ENCODE measurements around the gene NR2E3. TPM values are rescaled to one million over a fixed set of nuclear protein-coding genes. Genes with fewer than 3 reads are reported as not detected.

NR2E3 gene
- total RNA-seq, 4 donors from 2014 or later, result not detected

GRCh38 chr15:71807691-71808091 is 2.7 kb upstream of the NR2E3 start:
- WGBS, 2 donors, result 59 to 65% methylated on average over 4 of the region's 4 CpGs
- H3K4me3 ChIP-seq (ENCODE audit: low read depth, poor library complexity, severe bottlenecking), result no peak overlapping the region
- no peak for DNase-seq (ENCODE audit: low spot score in 2 of 2)
- TF ChIP-seq CTCF (IDR thresholded peaks at IDR 0.05) (no peak), POLR2A (IDR thresholded peaks at IDR 0.05) (no peak)
- intact Hi-C loops (cut with DNase I; ENCODE audit: low total_unique reads), result no loop called here

- DNase-seq (ENCODE audit: low spot score in 2 of 2), result no peak
- TF ChIP-seq CTCF (IDR thresholded peaks at IDR 0.05), result no peak
- no peak for TF ChIP-seq POLR2A (IDR thresholded peaks at IDR 0.05)
- intact Hi-C loops (cut with DNase I; ENCODE audit: low total_unique reads), result no loop called here
- H3K4me3 ChIP-seq (ENCODE audit: low read depth, poor library complexity, severe bottlenecking), result no peak overlapping the region
- WGBS, 2 donors, result 85 to 88% methylated on average over 18 of the region's 18 CpGs
These were observed 1.9 kb upstream of the NR2E3 start for GRCh38 chr15:71808311-71809020.

GRCh38 chr15:71809346-71809745 is 1.0 kb upstream of the NR2E3 start:
- WGBS, 2 donors, result 89 to 94% methylated on average over 8 of the region's 8 CpGs
- no peak for DNase-seq (ENCODE audit: low spot score in 2 of 2)
- intact Hi-C loops (cut with DNase I; ENCODE audit: low total_unique reads), result no loop called here
- no peak overlapping the region for H3K4me3 ChIP-seq (ENCODE audit: low read depth, poor library complexity, severe bottlenecking)
- TF ChIP-seq CTCF (IDR thresholded peaks at IDR 0.05) (no peak), POLR2A (IDR thresholded peaks at IDR 0.05) (no peak)

GRCh38 chr15:71811036-71811736 is 832 bp downstream of the NR2E3 start:
- DNase-seq (ENCODE audit: low spot score in 2 of 2), result no peak
- WGBS, 2 donors, result 84 to 86% methylated on average over 26 to 27 of the region's 27 CpGs
- no peak overlapping the region for H3K4me3 ChIP-seq (ENCODE audit: low read depth, poor library complexity, severe bottlenecking)
- TF ChIP-seq POLR2A (IDR thresholded peaks at IDR 0.05) (no peak), CTCF (IDR thresholded peaks at IDR 0.05) (no peak)
- intact Hi-C loops (cut with DNase I; ENCODE audit: low total_unique reads), result no loop called here

- H3K4me3 ChIP-seq (ENCODE audit: low read depth, poor library complexity, severe bottlenecking), result no peak overlapping the region
- intact Hi-C loops (cut with DNase I; ENCODE audit: low total_unique reads), result no loop called here
- DNase-seq (ENCODE audit: low spot score in 2 of 2), result no peak
- no peak for TF ChIP-seq POLR2A (IDR thresholded peaks at IDR 0.05)
- no peak for TF ChIP-seq CTCF (IDR thresholded peaks at IDR 0.05)
- 86 to 89% methylated on average over 31 of the region's 38 CpGs for WGBS, 2 donors
These were observed 1.7 kb downstream of the NR2E3 start for GRCh38 chr15:71811752-71812735.

Measured in lower leg skin (tissue), 4 donors.